GM12865 (cell line): Measurements from ENCODE around the gene TSPAN13.

Source experiments
- DNase-seq: peaks from one replicate; pipeline ENCODE4 v3.0.0; 2010; ENCODE audit warnings: low read depth
- H3K4me3 ChIP-seq: 2 replicates; pipeline ENCODE4 v1.5.1; 2011; ENCODE audit warnings: mild to moderate bottlenecking, low read depth, low read length, control low read depth
- TF ChIP-seq, protein P1 (sequence below): IDR thresholded peaks from 2 replicates; pipeline ENCODE4 v1.5.1; 2011; ENCODE audit warnings: low read length, control low read depth, low read depth, inconsistent platforms; ENCODE audit not compliant: insufficient read depth; ENCODE audit errors: missing control alignments

The TSPAN13 gene

DNA sequence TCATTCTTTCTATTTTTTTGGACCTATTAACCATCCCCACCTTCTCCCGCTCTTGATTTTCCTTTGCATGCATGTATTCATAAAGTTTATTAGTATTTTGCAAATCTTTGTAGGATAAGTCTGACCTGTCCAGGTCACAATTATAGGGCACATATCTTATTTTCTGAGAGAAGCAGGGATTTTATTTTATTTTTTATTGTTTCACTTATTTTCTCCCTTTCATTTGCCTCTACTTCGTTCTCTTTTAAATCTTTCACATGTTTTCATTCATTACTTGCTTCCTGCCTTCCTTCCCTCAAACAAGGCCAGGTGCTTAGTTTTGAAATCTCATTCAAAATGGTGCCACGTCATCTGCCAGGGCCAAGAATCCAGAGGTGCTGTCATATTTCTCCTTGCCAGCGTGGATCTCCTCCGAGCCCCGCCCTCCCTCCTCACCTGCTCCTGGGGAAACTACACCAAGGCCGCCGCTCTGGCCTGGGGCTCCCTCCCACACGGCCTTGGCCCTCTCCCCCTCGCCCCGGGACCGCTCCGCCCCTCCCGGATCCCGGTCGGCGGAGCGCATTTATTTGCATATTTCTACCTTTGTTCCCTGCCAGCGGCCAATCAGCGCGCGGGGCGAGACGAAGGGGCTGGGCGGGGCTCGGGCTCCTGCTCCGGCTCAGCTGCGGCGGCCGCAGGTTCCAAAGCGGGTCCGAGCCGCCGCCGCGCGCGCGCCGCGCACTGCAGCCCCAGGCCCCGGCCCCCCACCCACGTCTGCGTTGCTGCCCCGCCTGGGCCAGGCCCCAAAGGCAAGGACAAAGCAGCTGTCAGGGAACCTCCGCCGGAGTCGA lies at the start of gene TSPAN13:
Gene TSPAN13, plus strand, starts transcription at position 654 of the 830 bp plus-strand sequence. CDS start 213 bp downstream, outside the sequence.
- H3K4me3 ChIP-seq: peak within 1 kb of the TSS; percentile 21
- TF ChIP-seq, protein P1, sequence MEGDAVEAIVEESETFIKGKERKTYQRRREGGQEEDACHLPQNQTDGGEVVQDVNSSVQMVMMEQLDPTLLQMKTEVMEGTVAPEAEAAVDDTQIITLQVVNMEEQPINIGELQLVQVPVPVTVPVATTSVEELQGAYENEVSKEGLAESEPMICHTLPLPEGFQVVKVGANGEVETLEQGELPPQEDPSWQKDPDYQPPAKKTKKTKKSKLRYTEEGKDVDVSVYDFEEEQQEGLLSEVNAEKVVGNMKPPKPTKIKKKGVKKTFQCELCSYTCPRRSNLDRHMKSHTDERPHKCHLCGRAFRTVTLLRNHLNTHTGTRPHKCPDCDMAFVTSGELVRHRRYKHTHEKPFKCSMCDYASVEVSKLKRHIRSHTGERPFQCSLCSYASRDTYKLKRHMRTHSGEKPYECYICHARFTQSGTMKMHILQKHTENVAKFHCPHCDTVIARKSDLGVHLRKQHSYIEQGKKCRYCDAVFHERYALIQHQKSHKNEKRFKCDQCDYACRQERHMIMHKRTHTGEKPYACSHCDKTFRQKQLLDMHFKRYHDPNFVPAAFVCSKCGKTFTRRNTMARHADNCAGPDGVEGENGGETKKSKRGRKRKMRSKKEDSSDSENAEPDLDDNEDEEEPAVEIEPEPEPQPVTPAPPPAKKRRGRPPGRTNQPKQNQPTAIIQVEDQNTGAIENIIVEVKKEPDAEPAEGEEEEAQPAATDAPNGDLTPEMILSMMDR: no peak
- DNase-seq: peak; percentile 20

DNA sequence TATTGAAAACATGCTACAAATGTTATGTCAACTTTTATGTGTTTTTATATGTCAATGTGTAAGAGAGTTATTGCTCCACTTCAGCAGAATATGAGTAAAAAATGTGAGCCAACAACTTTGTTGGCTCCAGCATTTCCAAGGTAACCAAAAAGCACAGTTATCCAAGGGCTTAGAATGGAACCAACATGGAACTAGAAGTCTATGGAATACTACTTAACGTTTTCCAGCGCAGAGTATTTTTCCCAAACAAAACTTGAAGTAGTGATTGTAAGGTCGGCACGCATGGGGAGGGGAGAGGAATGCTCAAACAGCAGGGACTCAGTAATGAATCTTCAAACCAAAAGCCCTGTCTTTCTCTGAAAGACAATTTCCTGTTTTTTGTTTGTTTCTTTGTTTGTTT lies 45.0 kb upstream of the TSPAN13 start:
- no peak overlapping the region for H3K4me3 ChIP-seq
- TF ChIP-seq, protein P1: no peak
- no peak for DNase-seq

DNA sequence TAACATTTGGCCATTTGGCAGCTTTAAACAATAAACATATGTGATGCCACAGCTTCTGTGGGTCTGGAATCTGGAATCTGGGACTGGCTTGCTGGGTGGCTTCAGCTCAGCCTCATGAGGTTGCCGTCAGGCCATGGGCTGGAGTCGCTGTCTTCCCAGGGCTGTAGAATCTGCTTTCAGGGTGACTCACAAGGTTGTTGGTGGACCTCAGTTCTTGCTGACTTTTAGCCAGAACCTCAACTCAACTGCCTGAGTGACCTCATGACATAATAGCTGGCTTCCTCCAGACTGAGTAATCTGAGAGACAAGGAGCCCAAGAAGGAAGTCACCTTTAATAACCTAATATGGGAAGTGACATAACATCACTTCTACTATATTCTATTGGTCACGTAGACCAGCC lies 44.6 kb upstream of the TSPAN13 start:
- DNase-seq: no peak
- TF ChIP-seq, protein P1: no peak
- no peak overlapping the region for H3K4me3 ChIP-seq

DNA sequence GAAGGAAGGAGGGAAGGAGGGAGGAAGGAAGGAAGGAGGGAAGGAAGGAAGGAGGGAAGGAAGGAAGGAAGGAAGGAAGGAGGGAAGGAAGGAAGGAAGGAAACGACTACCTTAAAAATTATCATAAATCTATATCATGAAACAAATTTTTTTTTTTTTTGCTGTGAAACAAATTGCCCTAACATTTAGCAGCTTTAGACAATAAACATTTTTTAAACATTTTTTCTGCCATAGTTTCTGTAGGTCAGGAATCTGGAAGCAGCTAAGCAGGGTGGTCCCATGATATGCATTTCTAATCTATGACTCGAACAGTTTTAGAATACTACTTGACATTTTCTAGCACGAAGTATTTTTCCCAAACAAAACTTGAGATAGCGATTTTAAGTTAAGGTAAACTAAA lies 42.9 kb upstream of the TSPAN13 start:
- TF ChIP-seq, protein P1: no peak
- DNase-seq: no peak
- no peak overlapping the region for H3K4me3 ChIP-seq

DNA sequence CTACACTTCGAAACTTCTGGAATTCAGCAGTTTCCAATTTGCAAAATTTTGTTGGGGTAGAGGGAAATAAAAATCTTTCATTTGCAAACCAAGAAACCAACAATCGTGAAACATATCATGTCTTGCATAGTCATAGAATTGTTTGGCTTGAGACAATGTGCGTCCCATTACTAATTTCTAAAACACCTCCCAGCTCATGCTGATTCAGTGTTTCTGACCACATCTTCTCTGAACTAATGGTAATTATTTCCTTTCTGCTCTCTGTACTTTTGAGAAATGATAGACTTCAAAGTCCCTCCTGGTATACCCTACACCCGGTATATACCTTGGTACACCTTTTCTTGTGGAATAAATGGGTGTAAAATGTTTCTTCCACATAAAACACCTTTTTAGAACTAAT lies 41.8 kb upstream of the TSPAN13 start:
- no peak for DNase-seq
- no peak overlapping the region for H3K4me3 ChIP-seq
- TF ChIP-seq, protein P1: no peak

DNA sequence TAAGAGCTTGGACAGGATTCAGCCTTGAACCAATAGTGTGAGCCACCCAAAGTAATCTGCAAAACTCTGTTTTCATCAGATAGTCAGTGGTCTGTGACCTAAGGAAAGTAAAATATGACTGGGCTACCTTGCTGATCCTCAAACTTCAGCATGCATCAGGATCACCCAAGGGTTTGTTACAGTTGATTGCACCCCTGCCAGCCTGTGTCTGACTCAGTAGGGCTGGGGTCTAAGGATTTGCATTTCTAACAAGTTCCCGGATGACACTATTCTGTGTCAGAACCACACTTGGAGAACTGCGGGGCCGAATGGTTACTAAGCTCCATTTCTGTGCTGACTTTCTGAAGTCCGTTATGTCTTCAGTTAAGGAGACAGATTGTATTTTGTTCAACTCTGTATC lies 40.6 kb upstream of the TSPAN13 start:
- H3K4me3 ChIP-seq: no peak overlapping the region
- TF ChIP-seq, protein P1: no peak
- DNase-seq: peak; percentile 35

DNA sequence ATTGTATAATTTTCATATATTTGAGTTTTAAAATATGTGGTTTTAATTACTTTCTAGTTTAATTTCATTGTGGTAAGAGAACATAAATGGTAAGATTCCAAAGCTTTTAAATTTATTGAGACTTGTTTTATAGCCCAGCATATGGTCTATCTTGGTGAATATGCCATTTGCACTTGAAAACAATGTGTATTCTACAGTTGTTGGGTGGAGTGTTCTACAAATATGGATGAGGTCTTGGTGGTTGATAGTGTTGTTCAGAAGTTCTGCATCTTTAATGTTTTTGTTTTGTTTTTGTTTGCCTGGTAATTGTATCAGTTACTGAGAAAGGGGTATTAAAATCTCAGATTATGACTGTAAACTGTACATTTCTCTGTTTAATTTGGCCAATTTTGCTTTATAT lies 37.6 kb upstream of the TSPAN13 start:
- TF ChIP-seq, protein P1: no peak
- no peak overlapping the region for H3K4me3 ChIP-seq

More for the DNA sequence above, 37.6 kb upstream of the TSPAN13 start:
- no peak for DNase-seq
